CMK (cell line): Measurements from ENCODE around the gene NOL3.
A peak's percentile ranks its signal among the peaks of the same experiment; 100 is the strongest.

Experiments
- DNase-seq: peaks from one replicate; pipeline ENCODE4 v3.0.0-alpha.2; 2010; ENCODE audit warnings: low read depth

Gene NOL3

GRCh38 chr16:67190041-67190440 lies 19.7 kb downstream of the NOL3 start, which contains the start of gene EXOC3L1:
TSS of gene EXOC3L1 (minus strand) at chr16:67190136. CDS start at chr16:67189676, 460 bp downstream.
- DNase-seq = no peak

- no peak for DNase-seq
Observed at GRCh38 chr16:67190448-67191399, 20.4 kb downstream of the NOL3 start.

DNA sequence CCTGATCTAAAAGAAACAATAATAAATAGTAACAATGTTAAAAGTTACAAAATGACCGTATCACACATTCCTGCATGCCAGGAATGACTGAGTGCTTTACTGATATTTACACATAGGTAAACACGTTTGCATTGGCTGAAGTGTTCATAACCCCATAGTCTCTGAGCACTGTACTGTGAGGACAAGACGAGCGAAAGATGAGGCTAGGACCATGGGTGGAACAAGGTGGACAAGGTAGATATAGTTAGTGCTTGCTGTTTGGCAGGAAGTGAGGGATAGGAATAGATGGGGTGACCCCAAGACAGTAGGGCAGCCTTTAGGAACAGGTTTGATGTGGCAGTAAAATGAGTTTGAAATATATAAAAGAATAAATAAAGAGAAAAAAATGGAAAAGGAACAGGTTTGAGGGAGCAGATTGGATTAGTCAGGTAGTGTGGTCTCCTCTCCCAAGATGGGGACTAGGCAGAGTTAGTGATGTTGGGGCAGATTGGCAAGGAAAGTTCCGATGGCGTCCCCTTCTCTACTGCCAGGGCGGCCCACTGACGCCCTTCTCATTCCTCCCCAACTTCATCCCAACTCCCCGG lies 21.2 kb downstream of the NOL3 start:
- DNase-seq = no peak

DNA sequence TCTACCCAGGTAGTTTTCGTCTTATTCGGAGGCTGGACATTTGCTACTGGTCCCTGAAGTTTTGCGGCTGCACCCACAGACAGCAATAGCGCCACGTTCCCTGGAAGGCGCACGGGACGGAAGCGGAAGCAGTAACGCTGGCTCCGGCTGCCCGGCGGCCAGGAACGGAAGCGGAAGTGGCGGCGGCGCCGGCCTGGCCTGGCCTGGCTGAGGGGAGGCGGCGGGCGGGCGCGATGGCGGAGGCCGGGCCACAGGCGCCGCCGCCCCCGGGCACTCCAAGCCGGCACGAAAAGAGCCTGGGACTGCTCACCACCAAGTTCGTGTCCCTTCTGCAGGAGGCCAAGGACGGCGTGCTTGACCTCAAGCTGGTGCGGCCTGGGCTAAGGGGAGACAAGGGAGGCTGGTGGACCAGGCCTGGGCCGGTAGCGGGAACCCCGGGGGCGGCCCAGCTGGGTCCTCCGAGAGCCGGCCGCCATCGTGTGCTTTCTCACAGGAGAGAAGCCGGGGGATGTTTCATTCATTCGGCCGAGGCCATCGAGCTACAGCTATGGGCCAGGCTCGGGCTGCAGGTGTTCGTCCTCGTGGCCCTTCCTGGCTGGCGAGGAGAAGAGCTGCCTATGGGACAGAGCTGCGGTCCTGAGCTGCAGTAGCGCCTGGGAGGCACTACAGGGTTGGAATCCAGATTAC lies 21.8 kb downstream of the NOL3 start, which contains the start of gene E2F4:
Gene E2F4, plus strand, starts transcription at position 161 of the 687 bp plus-strand sequence. Its CDS starts 73 bp downstream, at position 234.
- peak; percentile 85 for DNase-seq

DNA sequence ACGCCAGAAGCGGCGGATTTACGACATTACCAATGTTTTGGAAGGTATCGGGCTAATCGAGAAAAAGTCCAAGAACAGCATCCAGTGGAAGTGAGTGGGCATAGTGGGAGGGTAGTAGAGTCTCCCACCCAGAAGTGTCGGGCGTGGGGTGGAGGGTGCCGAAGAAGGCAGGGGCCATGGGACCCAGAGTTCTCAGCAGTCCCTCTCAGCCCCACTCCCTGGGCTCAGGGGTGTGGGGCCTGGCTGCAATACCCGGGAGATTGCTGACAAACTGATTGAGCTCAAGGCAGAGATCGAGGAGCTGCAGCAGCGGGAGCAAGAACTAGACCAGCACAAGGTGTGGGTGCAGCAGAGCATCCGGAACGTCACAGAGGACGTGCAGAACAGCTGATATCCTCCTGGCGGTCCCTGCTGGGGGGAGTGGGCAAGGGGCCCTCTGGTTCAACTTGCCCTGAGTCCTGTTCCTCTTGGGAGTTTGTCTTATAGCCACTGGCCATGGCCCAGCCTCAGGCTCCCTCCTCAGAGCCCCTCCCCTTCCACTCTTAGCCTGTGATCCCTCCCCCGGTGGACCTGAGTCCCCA lies 22.5 kb downstream of the NOL3 start:
- no peak for DNase-seq

DNA sequence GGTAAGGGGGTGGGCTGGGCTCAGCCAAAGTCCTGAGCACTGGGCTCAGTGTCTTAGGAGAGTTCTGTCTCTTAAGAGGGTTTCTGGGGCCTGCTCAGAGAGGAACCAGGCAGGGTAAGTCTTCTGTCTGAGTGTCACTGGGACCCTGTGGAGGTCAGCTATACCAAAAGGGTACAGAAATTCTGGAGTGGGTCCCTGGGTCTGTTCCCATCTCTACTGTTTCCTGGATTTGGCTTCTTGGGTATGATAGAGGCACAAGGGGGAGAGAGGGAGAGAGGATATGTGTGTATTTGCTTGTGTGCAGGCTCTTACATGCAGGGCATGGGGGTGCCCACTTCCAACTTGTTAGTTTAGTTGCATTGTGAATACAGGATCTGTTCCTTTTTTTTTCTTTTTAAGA lies 23.2 kb downstream of the NOL3 start:
- DNase-seq = no peak

- no peak for DNase-seq
Observed at GRCh38 chr16:67194260-67194659, 23.9 kb downstream of the NOL3 start.

DNA sequence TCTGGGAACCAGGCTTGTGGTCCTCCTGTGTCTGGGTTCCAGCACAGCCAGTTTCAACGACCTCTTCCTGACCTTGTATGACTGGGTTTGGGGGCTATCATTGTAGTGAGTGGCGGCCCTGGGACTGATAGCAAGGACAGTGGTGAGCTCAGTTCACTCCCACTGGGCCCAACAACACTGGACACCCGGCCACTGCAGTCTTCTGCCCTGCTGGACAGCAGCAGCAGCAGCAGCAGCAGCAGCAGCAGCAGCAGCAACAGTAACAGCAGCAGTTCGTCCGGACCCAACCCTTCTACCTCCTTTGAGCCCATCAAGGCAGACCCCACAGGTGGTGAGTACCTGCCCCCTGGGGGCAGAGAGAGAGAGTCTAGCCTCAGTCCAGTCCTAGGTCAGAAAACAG lies 25.3 kb downstream of the NOL3 start:
- no peak for DNase-seq

GRCh38 chr16:67196881-67197280 lies 26.5 kb downstream of the NOL3 start:
- no peak for DNase-seq

DNA sequence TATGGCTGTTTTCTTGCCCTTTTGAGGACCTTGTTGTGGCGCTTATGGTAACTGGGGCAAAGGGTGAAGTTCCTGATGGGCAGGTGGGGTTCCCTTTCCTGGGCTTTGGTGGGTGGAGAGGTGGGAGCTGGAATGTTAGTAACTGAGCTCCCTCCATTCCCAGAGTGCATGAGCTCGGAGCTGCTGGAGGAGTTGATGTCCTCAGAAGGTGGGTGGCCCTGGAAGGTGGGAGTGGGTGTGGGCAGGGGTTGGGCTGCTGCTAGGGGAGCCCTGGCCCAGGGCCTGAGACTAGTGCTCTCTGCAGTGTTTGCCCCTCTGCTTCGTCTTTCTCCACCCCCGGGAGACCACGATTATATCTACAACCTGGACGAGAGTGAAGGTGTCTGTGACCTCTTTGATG lies 27.4 kb downstream of the NOL3 start:
- DNase-seq = no peak

- no peak for DNase-seq
Observed at GRCh38 chr16:67198238-67198734, 27.9 kb downstream of the NOL3 start.

DNA sequence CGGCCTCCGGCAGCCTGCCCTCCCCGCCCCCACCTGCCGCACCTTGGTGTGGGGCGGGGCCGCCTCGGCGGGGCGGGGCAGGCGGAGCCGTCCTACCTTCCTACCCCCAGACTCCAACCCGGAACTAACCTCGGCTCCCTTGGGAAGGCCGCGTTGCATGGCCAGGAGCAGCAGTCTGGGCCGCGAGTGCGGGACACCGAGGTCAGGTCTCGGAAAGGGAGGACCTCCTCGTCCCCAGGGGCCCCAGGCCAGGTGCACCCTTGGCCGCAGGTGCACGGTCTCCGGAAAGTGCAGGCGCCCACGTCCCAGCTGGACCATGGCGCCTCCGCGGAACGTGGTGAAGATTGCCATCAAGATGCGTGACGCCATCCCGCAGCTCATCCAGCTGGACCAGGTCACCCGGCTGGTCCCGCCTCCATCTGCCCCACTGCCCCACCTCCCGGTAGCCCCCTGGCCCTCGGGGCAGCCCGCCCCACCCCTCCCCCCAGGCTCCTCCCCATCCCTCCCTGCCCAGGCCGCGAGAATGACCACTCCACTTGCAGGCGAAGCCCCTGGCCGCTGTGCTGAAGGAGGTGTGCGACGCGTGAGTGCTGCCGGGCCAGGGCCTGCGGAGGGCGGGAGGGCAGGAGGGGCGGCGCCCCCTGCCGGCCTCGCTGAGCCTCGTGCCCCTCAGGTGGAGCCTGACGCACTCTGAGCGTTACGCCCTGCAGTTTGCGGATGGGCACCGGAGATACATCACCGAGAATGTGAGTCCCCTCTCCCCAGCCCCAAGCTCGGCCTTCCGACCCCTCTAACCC lies 28.9 kb downstream of the NOL3 start, which contains the start of gene ELMO3:
Gene ELMO3, plus strand, starts transcription at position 121 of the 797 bp plus-strand sequence. Its CDS starts 196 bp downstream, at position 317.
- DNase-seq = no peak

GRCh38 chr16:67199808-67200198 lies 29.5 kb downstream of the NOL3 start:
- no peak for DNase-seq

DNA sequence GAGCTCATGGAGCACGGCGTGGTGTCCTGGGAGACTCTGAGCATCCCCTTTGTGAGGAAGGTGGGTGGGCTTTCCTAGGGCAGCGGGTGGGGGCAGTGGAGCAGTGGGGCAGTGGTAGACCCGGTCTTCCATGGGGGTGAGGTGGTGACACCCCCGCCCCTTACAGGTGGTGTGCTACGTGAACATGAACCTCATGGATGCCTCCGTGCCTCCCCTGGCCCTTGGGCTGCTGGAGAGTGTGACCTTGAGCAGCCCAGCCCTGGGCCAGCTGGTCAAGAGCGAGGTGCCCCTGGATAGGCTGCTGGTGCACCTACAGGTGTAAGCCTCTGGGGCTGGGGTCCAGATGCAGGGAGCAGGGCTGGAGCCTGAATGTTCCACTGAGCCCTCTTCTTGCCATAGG lies 30.2 kb downstream of the NOL3 start:
- DNase-seq = no peak

DNA sequence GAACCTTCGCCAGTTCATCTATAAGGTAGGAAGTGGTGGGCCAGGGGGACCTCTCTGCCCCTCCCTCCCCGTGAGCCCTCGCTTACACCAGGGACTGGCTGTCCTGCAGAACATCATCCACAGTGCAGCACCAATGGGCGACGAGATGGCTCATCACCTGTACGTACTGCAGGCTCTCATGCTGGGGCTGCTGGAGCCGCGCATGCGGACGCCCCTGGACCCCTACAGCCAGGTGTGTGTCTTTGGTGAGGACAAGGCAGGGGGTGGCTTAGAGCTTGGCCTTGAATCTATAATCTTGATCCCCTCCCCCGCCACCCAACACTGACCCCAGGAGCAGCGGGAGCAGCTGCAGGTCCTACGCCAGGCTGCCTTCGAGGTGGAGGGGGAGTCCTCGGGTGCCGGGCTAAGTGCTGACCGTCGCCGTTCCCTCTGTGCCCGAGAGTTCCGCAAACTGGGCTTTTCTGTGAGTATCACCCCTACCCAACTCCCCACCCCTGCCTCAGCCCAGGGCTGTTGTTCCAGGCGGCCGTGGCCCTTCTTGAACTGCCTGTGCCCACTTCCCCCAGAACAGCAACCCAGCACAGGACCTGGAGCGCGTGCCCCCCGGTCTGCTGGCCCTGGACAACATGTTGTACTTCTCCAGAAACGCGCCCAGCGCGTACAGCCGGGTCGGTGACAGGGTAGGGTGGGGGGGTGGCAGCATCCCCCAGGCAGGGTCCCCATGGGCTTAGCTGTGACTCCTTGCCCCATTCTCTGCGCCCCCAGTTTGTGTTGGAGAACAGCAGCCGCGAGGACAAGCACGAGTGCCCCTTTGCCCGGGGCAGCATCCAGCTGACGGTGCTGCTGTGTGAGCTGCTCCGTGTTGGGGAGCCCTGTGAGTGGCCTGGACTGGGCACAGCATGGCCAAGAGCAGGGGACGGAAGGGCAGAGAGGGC lies 31.3 kb downstream of the NOL3 start:
- DNase-seq = no peak

- DNase-seq = no peak
Observed at GRCh38 chr16:67202426-67202825, 32.1 kb downstream of the NOL3 start.

GRCh38 chr16:67202956-67203493 lies 32.7 kb downstream of the NOL3 start:
- no peak for DNase-seq

- no peak for DNase-seq
Observed at GRCh38 chr16:67204076-67204475, 33.7 kb downstream of the NOL3 start.

DNA sequence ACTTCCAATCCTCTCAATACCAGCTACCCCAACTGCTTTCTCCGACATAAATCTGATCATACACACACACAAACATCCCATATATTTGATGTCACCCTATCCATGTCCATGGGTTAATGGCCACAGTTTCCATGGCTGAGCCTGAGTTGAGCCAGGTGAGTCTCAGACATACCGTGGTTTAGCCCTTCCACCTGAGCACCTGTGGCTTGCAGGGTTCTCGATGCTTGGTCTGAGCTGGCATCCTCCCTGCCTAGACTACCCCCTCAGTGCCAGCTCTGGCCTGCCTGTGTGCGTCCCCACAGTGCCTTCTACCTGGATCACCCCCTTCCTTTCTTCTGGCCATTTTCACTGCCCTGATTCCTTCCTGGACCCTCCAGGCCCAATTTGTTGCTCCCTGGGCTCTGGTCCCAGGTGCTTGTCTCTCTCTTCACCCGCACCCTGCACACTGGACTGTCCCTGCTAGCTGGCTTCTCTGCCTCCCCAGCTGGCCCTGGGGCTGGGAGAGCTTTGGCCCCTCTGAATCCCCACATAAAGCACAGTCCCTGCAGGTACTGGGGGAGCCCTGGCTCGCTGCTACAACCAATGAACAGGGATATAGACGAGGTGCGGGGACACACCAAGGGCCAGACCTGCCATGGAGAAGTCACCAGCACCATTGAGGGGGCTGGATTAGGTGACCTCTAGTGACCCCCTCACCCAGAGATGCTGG lies 35.9 kb downstream of the NOL3 start:
- DNase-seq = no peak
